Psoas muscle (tissue), 8 donors: ENCODE data around the gene DPP4. TPM values are rescaled to one million over a fixed set of nuclear protein-coding genes. Genes with fewer than 3 reads are reported as not detected.

ENCODE experiments used
- ATAC-seq, 4 donors: fragments of 200-7000 bp; cut with Tn5 transposase; one replicate each; pipeline ENCODE4 v1.9.1; 2020; ENCODE audit warnings: moderate library complexity in 3 of 4, mild to moderate bottlenecking in 2 of 4
- DNase-seq, 2 donors: peaks; one replicate each; pipeline ENCODE4 v3.0.0-alpha.2; 2020
- H3K27ac ChIP-seq: fragments of 200-600 bp; one replicate; pipeline ENCODE4 v1.8.0; 2022
- H3K27me3 ChIP-seq, 3 donors: fragments of 200-600 bp in 1 of 3; one replicate each; pipeline versions ENCODE4 v1.6.1 to v1.8.0; 2013 to 2022; ENCODE audit warnings: low read length in 2 of 3, mild to moderate bottlenecking in 2 of 3, moderate library complexity in 1 of 3; ENCODE audit not compliant: insufficient read depth in 3 of 3
- H3K36me3 ChIP-seq, 2 donors: fragments of 200-600 bp in 1 of 2; one replicate each; pipeline versions ENCODE4 v1.6.1 to v1.8.0; 2013 to 2022; ENCODE audit warnings: low read depth in 1 of 2, mild to moderate bottlenecking in 1 of 2, moderate library complexity in 1 of 2; ENCODE audit not compliant: insufficient read depth in 1 of 2
- H3K4me1 ChIP-seq: fragments of 200-600 bp; one replicate; pipeline ENCODE4 v1.8.0; 2022
- H3K4me3 ChIP-seq: fragments of 200-600 bp; one replicate; pipeline ENCODE4 v1.8.0; 2022; ENCODE audit warnings: mild to moderate bottlenecking
- H3K9me3 ChIP-seq: fragments of 200-600 bp; one replicate; pipeline ENCODE4 v1.8.0; 2022
- CTCF ChIP-seq: fragments of 200-600 bp; IDR thresholded peaks from one replicate; pipeline ENCODE4 v1.8.0; 2022; ENCODE audit warnings: antibody characterized with exemption
- WGBS, 3 donors: extraction: QIAGEN DNeasy Blood & Tissue Kit; methylation state at CpG; one replicate each; pipeline versions ENCODE4 v1.1.6 to v1.1.7; 2013; 5-methylcytosine and 5-hydroxymethylcytosine counted together
- intact Hi-C, 2 donors: fragments of 100-400 bp; cut with DNase I; formaldehyde crosslinking; loops; one replicate each; pipeline versions ENCODE4 v1.11.0 to v1.14.2; 2022
- polyA plus RNA-seq, 3 donors: library from polyadenylated mRNA; stranded (reverse); fragments of 200-250 nt; gene quantifications; one replicate each; pipeline ENCODE4 v1.2.3, GENCODE V29; 2013
- total RNA-seq, 4 donors: library from RNA; stranded (reverse); fragmentation: NEBNext Ultra II Directional in 2 of 4; extraction: Animal tissue kit (Norgen Biotek cat#: 25700) in 2 of 4; gene quantifications; one replicate each; pipeline versions ENCODE4 v1.2.1 to v1.2.4, GENCODE V29; 2021 to 2023
- donor health status: healthy with polysubstance abuse.
- donor health status: DM: no; HTN: no; CAD: no; lungs with moderate emphysema.
- donor health status: Bipolar disorder and iron deficiency.
- donor health status: healthy.
- donor health status: DM: yes; HTN: yes; CAD: no.
- donor health status: DM: no; HTN: no; CAD: no.
- donor health status: DM: no; HTN: no; CAD: no.
- donor health status: DM: yes; HTN: yes; CAD: no.

DPP4 gene
- total and polyA plus RNA-seq, 7 donors = 0.25 to 3.1 (median 0.80) TPM

- TF ChIP-seq CTCF = no peak
- no peak for ATAC-seq
- H3K4me1 ChIP-seq = no peaks in the 10 kb centered on the region
- H3K9me3 ChIP-seq = no peaks in the 10 kb centered on the region
- H3K27me3 ChIP-seq = no peaks in the 10 kb centered on the region
- H3K27ac ChIP-seq = no peak overlapping the region
- DNase-seq = no peak
- no peaks in the 10 kb centered on the region for H3K36me3 ChIP-seq
- no peak overlapping the region for H3K4me3 ChIP-seq
- intact Hi-C loops = loop anchor here in 1 of 2 donors (5.0 kb wide), 1 partner anchor 116 kb away; no protein-coding TSS in a partner anchor
These were observed 67.7 kb downstream of the DPP4 start for GRCh38 chr2:162006337-162006736.

- 74 to 79% (median 77%) methylated on average over 3 of the region's 3 CpGs for WGBS, 3 donors
- DNase-seq = no peak
- Histone ChIP-seq H3K36me3 (no peaks in the 10 kb centered on the region), H3K4me1 (no peaks in the 10 kb centered on the region), H3K27me3 (no peaks in the 10 kb centered on the region), H3K27ac (no peak overlapping the region), H3K9me3 (no peaks in the 10 kb centered on the region), H3K4me3 (no peak overlapping the region)
- no peak for ATAC-seq
- TF ChIP-seq CTCF = no peak
- intact Hi-C loops = no loop called here
These were observed 70.0 kb downstream of the DPP4 start for GRCh38 chr2:162004031-162004430.

- no peak for DNase-seq
- 34 to 48% (median 40%) methylated on average over 7 of the region's 7 CpGs for whole genome bisulfite sequencing, 3 donors
- TF ChIP-seq CTCF = no peak
- H3K27me3 ChIP-seq = no peaks in the 10 kb centered on the region
- no peak overlapping the region for H3K4me3 ChIP-seq
- H3K4me1 ChIP-seq = no peaks in the 10 kb centered on the region
- no peak overlapping the region for H3K27ac ChIP-seq
- intact Hi-C loops = no loop called here
- no peak for ATAC-seq
- H3K36me3 ChIP-seq = no peaks in the 10 kb centered on the region
- H3K9me3 ChIP-seq = no peaks in the 10 kb centered on the region
These were observed 71.3 kb downstream of the DPP4 start for GRCh38 chr2:162002623-162003235.

GRCh38 chr2:162000431-162000830, 73.6 kb downstream of the DPP4 start:
- intact Hi-C loops = no loop called here
- 50 to 74% (median 51%) methylated on average over 1 of the region's 1 CpG for WGBS, 3 donors
- Histone ChIP-seq H3K4me3 (no peak overlapping the region), H3K27me3 (no peaks in the 10 kb centered on the region), H3K27ac (no peak overlapping the region), H3K9me3 (no peaks in the 10 kb centered on the region), H3K36me3 (no peaks in the 10 kb centered on the region), H3K4me1 (no peaks in the 10 kb centered on the region)
- DNase-seq = no peak
- TF ChIP-seq CTCF = no peak
- no peak for ATAC-seq

- H3K27ac ChIP-seq = no peak overlapping the region
- no peaks in the 10 kb centered on the region for H3K9me3 ChIP-seq
- no peaks in the 10 kb centered on the region for H3K36me3 ChIP-seq
- WGBS, 3 donors = 61 to 79% (median 66%) methylated on average over 6 of the region's 6 CpGs
- intact Hi-C loops = no loop called here
- TF ChIP-seq CTCF = no peak
- DNase-seq = no peak
- H3K4me3 ChIP-seq = no peak overlapping the region
- no peak for ATAC-seq
- H3K4me1 ChIP-seq = no peaks in the 10 kb centered on the region
- no peaks in the 10 kb centered on the region for H3K27me3 ChIP-seq
These were observed 74.7 kb downstream of the DPP4 start for GRCh38 chr2:161999321-161999720.
